ENCODE measurements around the gene ITGB2. TPM values are rescaled to one million over a fixed set of nuclear protein-coding genes. Genes with fewer than 3 reads are reported as not detected.

Gene ITGB2
- 0.19 and 1.2 TPM in 2 replicates for total RNA-seq (2014; rRNA removed; shearing (Covaris generic))

DNA sequence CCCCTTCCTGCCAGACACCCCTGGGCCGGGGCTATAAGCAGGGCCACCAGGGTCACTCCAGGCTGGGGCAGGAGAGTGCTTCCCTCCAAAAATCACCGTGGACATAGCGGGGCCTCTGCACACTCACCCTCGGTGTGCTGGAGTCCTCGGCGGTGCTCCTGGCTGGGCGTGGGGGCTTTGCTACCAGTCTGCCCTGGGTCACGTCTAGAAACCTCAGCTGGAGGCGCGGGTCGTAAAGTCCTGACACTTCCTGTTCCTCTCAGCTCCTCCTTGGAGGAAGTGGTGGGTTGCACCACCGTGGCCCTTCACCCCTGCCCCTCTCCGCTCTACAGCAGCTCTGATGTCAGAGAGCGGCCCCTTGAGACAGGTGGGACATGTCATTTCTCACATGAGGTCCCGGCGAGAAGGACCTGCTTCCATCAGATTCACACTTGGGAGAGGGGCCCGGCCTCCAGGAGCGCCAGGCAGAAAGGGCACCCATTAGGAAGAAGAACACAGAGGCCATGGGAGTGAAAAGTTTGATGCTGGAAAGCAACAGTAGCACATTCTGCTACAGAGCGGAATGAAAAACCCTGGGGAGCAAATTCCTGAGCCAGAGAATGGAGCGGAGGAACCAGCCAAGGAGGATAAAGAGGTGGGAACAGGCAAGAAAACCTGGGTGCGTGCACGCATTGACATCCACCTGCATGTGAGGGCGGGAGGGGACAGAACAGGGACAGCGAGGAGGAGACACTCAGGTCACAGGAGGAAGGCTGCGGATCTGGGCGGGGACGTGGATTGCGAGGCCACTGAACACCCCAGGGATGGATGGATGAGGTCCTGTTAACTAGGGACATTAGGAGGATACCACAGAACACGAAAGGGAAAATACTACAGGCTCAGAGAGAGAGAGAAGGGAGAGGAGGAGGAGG is at the start of gene ITGB2:
TSS of gene ITGB2 (minus strand) at position 206 of the 911 bp plus-strand sequence. CDS start 10,117 bp downstream, outside the sequence.
- DNase-seq (ENCODE audit: low spot score), result no peak

DNA sequence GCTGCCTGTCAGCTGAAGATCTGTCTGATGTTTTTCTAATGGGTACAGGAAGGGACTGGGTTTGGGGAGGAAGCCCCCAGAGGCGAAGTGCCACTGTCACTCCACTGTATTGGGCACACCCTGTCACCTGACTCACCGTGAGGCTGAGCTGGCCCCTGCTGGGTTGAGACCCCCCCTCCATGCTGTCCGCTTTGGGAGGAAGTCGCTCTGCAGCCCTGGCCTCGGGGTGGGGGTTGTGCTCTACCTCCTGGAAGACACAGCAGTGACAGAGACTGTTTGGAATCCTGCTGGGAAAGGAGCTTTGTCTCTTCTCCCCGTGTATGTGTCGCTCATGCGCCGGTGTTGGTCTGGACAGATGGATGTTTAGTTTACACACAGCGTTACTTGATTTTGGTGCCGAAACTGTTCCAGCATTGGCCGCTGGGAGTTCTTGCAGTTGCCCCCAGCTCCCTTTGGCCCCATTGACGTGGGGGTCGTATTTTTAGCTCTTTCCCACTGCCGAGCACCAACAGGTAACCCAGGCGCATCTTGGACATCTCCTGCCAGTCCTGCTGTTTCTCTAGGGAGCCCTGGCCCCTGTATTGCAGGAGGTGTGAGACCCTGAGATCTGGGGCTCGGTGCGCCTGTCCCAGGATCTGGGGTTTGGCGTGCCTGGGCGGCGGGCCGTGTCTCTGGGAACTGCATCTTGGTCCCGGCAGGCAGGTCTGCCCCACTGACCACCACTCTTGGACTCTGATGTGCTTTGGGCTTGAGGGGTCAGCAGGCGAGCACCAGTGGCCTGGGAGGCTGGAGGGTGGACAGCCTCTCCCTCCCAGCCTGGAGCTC is 49.4 kb upstream of the ITGB2 start:
- peak; percentile 86 for DNase-seq (ENCODE audit: low spot score)

DNA sequence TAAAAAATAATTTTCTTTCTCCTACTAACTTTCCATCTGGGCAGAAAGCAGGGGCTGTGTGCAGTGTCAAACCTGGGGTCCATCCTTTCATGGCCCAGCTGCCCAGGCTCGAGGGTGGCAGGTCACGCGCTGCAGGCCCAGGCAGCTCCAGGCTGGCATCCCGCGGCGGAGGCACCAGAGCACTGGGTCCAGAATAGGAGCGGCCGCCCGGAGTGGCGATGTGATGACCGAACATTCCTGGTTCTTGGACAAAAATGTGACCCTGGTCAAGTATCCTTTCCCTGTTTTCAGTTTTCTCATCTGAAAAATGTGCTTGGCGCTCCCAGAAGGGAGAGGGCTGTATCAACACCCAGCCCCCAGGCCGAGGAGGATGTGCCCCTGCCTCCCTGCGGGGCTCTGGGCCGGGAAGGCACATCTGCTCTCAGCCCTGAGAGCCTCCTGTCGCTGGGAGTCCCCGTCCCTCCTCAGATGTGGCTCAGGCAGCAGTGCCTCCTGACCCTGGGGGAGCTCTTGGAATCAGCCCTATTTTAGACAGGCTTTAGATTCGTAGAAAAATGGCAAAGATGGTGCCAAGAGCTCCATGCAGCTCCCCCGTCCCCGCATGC is 48.5 kb upstream of the ITGB2 start:
- no peak for DNase-seq (ENCODE audit: low spot score)

DNA sequence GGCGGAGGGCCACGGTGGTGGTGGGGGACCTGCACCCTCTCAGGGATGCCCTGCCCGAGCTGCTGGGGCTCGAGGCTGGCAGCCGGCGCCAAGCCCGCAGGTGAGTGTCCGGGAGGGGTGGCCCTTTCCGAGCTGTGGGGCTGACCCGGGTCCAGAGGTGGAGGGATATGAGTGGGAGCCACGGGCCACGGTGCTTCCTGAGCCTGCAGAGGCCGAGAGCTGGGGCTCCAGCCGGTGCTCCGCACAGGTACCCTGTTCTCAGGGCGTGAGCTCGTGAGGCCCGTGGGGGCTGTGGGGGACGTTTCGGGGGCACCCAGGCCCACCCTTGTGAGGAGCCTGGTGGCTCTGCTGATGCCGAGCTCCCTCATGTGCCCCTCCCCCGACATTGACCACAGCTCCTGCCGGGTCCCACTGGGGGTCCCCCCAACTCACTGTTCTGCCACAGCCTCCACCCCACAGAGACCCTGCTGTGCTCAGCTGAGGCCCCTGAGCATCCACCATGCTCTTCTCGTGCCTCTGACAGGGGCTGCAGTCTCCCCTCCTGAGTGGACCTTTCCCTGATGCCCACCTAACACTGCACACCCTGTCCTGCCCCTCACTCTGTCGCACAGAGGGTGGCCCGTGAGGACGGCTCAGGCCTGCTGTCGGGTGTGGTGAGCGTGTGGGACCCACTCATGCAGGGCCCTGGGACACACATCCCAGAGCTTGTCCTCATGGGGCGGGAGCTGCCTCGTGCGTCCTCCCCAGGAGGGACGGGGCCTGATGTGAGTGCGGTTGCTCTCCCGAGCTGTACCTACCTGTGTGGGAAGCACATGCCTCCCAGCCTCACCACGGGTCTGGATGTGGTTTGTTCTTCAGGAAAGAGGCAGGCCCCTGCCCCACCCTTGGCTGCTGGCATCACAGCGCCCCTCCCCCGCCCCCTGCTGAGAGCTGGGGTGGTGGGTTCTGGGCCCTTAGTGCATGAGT is 46.7 kb upstream of the ITGB2 start:
- no peak for DNase-seq (ENCODE audit: low spot score)

DNA sequence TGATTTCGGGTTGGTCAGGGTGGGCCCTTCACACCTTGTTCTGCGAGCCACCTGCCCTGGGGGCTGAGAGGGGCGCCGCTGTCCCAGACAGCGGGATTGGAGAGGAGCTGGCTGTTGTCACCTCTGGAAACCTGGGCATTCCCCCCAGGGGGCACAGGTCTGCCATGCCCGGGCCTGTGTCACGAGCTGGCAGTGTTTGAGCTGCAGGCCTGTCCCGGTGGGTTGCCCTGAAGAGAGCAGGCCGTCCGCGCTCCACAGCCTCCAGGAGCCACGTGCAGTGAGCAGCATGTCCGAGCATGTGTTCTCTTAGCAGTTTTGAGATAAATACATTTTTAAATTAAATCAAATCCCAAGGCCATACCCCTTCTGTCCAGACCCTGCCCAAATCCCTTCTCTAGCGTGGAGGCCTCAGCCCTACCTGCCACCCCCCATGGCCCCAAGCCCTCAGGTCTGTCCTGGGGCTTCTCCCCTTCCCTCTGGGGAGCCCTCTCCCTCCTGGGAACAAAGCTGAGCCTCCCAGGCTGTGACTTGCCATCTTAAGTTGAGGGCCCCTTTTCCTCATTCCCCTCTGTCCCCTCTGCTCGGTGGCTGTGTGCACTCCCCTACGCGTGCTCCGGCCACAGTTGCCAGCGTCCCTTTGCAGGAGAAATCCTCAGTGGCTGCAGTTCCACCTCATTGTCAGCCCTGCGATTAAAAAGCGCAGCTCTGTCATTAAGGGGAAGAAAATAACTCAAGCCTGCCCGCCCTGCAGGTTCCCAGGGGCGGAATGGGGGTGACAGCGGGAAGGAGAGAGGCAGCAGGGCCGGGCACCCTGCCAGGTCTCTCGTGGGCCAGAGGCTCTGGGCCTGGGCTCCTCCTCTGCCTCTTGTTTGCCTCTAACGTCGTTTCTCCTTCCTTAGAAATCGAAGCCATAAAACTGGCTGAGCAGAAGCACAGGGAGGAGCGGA is 45.7 kb upstream of the ITGB2 start:
- no peak for DNase-seq (ENCODE audit: low spot score)

DNA sequence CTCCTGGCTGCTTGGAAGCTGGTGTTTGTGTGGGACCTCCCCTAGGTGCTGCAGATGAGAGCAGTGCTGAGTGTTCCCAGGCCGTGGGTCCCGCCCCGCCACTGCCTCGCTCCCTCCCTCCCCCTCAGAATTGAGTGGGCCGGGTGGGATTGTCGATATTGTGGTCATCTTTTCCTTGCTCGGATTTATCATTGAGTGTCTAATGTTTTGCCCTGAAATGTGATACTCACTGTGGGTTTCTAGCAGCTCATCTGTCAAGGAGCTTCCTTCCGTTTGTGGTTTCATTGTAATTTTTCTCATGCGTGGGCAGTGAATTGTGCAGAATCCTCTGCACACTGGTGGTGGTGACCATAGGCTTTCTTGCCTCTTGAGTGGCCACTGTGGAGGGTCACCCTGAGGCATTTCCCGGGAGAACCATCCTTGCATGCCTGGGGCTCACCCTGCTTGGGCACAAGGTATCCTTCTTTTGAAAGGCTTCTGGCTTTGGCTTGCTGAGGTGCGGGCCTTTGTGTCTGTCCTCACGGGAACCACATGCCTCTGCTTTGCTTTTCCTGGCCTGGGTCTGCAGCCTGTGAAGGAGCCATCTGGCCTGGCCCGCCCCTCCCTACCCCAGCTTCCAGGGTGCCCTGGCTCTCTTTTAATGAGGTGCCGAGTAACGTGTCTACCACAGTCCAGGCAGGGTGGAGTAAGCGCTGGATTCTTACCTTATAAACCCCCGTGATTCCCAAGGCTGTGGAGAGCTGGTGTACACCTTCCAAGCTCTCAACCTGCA is 44.7 kb upstream of the ITGB2 start:
- no peak for DNase-seq (ENCODE audit: low spot score)

DNA sequence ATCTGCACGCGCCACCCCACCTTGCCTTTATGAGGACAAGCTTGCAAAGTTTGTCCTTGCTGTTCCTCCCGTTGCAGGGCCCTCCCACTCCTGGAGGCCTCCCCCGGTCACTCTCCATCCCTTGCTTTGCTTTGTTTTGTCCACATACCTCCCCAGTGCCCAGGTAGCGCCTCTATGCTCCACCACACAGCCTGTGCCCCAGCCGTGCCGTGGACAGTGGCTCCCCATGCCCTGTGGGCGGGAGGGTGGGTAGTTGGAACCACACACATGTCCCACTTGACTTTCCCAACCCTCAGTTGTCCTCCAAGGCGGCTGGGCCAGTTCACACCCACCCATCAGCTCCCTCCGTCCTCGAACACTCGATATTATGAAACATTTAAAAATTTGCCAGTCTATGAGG is 43.7 kb upstream of the ITGB2 start:
- no peak for DNase-seq (ENCODE audit: low spot score)

DNA sequence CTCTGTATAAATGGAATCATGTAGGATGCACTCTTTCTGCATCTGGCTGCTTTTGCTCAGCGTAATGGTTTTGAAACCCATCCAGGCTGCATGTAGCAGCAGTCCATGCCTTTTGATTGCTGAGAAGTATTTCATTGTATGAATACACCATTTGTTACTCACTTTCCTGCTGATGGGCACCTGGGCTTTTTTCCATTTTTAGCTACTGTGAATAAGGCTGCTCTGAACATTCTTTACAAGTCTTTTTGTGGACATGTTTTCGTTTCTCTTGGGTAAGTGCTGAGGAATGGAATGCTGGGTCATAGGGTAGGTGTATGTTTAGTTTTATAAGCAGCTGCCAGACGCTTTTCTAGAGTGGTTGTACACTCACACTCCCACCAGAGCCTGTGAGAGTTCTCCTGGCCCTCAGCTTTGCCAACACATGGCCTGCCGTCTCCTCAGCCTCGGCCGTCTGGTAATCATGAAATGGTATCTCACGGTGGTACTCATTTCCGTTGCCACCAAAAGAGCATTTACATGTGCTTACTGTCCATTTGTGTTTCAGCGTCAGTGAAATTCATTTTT is 41.8 kb upstream of the ITGB2 start:
- DNase-seq (ENCODE audit: low spot score), result peak; percentile 95

DNA sequence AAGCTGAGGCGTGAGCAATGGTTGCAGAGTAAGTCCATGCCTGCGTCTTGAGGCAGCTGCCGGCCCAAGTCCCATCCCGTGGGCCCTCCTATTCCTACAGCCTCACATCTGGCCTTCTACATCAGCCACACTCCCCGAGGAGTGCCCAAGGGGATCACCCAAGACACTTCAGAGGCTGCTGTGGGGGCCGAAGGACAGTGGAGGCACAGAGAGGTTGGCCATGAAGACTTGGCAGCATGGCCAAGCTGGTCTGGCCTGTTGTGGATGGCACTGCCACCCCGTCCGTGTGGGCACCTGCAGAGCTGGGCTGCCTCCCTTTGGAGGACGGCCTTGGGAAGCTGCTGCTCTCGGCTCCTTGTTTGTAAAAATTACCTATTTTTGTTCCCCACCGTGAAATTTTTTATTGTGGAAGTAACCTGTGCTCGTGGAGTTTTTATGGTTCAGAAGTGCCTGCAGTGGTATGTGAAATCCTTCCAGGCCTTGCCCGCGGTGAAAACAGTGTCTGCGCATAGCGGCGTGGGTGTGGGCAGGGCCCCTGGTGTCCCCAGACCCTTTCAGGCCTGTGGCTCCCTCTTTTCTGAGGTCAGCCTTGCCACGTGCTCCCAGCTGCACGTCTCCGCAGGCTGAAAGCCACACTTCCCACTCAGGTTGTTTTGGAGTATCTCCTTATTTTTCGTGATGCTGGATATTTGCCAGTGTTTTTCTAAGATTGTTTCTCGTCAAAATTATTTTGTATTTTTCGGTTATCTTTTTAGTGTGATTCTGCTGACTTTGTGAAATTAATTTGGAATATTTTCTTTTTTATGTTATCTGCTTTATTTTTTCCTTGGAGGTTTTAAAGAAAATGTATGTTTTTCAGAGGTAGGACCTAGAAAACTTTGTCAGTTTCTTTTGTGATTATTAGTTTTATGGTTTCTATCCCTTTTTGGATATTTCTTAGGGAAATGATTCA is 39.7 kb upstream of the ITGB2 start:
- DNase-seq (ENCODE audit: low spot score), result no peak

DNA sequence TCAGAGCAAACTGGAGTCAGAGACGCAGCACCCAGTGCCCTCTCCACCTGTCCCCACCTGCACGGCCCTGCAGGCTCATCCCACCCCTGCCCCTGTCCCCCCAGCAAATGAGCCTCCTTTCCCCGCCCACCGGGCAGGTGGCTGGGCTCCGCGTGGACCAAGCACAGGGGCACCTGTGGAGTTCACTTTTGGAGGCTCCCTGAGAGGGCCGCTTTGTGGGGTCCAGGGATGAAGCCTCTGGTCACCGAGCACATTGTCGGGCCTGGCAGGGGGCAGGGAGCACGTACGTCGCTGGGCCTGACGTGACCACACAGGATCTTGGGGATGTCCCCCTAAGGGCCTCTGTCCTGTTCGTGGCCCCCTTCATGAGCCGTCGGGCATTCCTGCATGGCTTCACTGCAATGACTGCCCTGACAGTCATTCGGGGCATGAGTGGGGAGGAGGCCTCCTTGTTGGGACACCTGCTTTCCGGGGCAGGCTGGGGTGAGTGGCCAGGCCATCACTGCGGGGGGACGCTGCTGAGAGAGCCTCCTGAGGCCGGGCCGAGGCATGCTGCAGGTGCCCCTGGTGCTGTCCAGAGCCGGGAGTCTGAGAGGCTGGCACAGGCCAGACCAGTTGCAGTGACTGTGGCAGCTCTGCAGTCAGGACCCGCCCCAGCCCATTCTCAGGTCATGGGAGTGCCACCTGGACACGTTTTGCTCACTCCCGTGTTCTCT is 38.8 kb upstream of the ITGB2 start:
- DNase-seq (ENCODE audit: low spot score), result no peak

DNA sequence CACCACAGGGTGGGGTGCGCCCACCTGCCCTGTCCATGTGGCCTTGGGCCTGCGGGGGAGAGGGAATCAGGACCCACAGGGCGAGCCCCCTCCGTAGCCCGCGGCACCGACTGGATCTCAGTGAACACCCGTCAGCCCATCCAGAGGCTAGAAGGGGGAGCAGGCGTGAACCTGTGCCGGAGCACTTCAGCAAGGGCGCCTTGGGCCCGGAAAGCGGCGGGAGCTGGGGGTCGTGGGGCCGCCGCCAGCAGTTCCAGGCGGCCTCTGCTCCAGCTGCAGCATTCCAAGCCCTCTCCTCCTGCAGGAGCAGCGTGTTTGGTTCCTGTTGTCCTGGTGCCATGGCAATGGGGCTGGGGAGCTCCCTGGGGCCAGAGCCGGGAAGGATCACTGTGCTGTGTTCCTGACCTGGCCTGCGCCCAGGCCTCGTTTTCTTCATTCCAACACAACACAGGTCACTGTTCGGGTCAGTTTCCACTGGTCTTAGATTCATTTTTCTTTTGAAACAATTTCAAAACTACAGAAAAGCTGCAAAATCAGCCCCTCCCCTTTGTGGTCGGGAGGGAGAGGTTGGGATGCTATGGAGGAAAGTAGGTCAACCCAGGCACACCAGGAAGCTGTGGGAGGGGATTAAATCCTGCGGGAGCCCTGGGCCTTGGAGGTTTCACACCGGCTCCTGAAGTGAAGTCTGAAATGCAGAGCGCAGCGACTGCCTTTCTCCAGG is 37.9 kb upstream of the ITGB2 start:
- DNase-seq (ENCODE audit: low spot score), result peak; percentile 52

DNA sequence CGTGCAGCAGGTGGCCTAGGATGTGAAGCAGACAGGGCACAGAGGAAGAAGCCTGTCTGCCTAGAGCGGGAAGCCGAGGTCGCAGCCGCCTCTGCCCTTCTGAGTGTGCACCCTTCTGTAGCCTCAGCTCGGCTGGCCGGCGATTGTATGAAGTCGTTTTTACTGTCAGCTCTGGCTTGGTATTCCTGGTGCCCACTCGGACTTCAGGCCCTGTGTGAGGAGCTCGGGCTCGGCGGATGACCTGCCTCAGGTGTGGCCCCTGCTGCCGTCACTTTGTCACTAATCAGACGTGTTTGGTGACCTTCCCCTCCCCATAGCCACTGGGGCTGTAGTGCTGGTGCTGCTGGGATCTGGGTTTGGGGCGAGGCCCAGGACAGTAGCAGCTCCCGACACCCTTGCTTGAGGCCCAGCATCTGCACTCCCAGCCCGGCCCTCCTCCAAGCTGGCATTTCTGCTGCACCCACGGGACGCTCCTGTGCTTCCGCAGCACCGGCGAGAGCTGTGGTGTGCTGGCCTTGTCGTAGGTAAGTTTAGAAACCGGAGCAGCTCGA is 37.3 kb upstream of the ITGB2 start:
- DNase-seq (ENCODE audit: low spot score), result no peak

DNA sequence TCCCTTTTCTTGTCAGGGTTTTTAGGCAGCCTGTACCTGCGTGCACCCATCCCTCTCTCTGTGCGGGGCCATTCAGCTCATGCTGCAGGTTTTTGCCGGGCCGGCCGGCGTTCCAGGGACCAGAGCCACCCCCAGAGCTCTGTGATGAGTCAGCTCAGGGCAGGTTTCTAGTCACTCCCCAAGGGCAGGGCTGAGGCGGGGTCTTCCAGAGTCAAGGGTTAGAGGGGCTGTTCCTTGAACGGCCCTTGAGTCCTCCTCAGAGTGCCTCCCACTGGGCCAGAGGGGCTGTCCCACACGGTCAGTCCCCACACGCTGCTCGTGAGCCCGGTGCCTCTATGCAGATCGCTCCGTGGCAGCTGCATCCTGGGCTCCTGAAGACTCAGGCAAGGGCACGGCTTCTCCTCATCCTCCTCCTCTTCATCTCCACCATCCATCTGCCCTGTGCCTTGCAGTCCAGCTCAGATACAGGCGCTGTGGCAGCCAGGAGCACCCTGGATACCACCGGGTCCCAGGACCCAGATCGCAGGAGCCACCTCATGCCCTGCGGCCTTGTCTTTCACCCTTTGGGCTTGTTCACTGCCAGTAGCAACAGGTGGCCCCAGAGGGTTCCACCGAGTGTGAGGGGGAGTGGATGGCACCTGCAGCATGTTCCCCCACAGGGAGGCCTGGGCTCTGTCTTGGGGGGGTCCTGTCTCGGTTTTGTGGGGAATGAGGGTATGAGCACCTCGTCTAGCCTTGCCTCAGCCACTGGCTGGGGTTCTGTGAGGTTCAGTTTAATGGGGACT is 36.5 kb upstream of the ITGB2 start:
- no peak for DNase-seq (ENCODE audit: low spot score)

DNA sequence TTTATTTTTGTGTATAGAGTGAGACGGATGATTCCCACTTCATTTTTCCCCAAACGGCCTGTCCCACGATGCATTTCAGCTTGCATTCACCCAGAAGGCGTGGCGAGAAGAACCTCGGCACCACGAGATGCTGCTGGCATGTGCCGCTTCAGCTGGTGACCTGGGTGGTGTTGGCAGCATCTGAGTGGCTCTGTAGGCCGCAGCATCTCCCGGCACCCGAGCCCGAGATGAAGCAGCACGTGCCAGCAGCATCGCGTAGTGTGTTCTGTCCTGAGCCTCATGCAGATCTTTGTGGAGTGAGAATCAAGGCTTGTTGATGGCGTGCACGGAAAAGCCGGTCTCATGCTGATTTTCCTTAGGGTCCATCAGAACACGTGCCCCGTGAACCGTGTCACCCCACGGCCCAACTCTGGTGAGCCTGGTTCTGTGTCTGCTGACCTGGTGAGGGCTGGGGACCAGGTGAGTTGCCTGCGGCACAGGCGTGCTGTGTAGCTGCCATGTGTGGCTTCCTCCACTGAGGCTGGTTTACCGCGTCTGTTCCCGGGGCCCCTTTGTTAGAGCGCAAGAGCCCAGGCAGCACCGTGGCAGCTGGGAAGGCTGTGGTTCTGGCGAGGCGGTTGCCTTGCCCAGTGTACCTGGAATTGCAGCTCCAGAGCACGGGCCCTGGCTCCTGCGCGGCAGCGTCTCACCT is 35.8 kb upstream of the ITGB2 start:
- no peak for DNase-seq (ENCODE audit: low spot score)

DNA sequence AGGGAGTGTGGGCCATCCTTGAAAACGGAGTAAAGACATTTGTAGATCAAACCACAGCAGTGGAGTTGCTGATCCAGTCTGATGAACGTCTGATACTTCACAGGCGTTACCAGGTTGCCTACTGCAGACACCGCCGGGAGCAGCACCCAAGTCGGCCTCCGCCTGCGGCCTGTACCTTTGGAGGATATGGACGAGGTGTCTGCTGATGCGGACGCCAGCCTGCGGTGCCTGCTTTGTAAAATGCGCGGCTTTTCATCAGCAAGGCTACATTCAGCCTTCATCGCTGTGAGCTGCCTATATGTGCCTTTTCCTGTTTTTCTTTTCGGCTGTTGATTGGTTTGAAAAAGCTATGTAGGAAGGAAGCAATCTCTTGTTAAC is 35.1 kb upstream of the ITGB2 start:
- DNase-seq (ENCODE audit: low spot score), result no peak

Data from A172 (cell line).